ENCODE results near the gene IL17F.

GRCh38 chr6:52216932-52217575 is 27.2 kb downstream of the IL17F start:
- TF ChIP-seq CTCF (IDR thresholded peaks at IDR 0.05), result no peak
- no peak for TF ChIP-seq TCF7L2 (IDR thresholded peaks at IDR 0.05; ENCODE audit: low read depth, low read length)
- no peak for TF ChIP-seq POLR2AphosphoS5 (IDR thresholded peaks at IDR 0.05; ENCODE audit: low read depth, low read length)

All from Panc1 (cell line).